ENCODE results near the gene PPP1R36. TPM values are rescaled to one million over a fixed set of nuclear protein-coding genes. Genes with fewer than 3 reads are reported as not detected.

The PPP1R36 gene
- 0.75 and 1.2 TPM in 2 replicates for total RNA-seq

- no peaks in the 10 kb centered on the region for H3K27me3 ChIP-seq (ENCODE audit: control insufficient read depth, insufficient read depth, low read length)
- no peak for DNase-seq (ENCODE audit: low read depth)
- TF ChIP-seq CTCF (IDR thresholded peaks at IDR 0.05; ENCODE audit: insufficient read depth, low read length, poor library complexity, severe bottlenecking) = no peak
- H3K4me3 ChIP-seq (ENCODE audit: low read depth, low read length) = peak within 1 kb of the TSS; percentile 32
- no peaks in the 10 kb centered on the region for H3K36me3 ChIP-seq (ENCODE audit: control insufficient read depth, insufficient read depth, low read length)
These were observed at the start of gene PPP1R36 for GRCh38 chr14:64549791-64550620. PPP1R36 (plus strand) TSS chr14:64549961; CDS start chr14:64549998, 37 bp downstream.

GRCh38 chr14:64500088-64500487, 49.7 kb upstream of the PPP1R36 start:
- no peak for TF ChIP-seq CTCF (IDR thresholded peaks at IDR 0.05; ENCODE audit: insufficient read depth, low read length, poor library complexity, severe bottlenecking)
- Histone ChIP-seq H3K27me3 (ENCODE audit: control insufficient read depth, insufficient read depth, low read length) (no peaks in the 10 kb centered on the region), H3K36me3 (ENCODE audit: control insufficient read depth, insufficient read depth, low read length) (no peaks in the 10 kb centered on the region), H3K4me3 (ENCODE audit: low read depth, low read length) (no peak overlapping the region)
- DNase-seq (ENCODE audit: low read depth) = no peak

GRCh38 chr14:64501411-64502171, 48.2 kb upstream of the PPP1R36 start:
- Histone ChIP-seq H3K36me3 (ENCODE audit: control insufficient read depth, insufficient read depth, low read length) (no peaks in the 10 kb centered on the region), H3K4me3 (ENCODE audit: low read depth, low read length) (no peak overlapping the region), H3K27me3 (ENCODE audit: control insufficient read depth, insufficient read depth, low read length) (no peaks in the 10 kb centered on the region)
- no peak for DNase-seq (ENCODE audit: low read depth)
- TF ChIP-seq CTCF (IDR thresholded peaks at IDR 0.05; ENCODE audit: insufficient read depth, low read length, poor library complexity, severe bottlenecking) = peak; percentile 12

- peak overlapping the region; percentile 63 for H3K4me3 ChIP-seq (ENCODE audit: low read depth, low read length)
- TF ChIP-seq CTCF (IDR thresholded peaks at IDR 0.05; ENCODE audit: insufficient read depth, low read length, poor library complexity, severe bottlenecking) = no peak
- no peaks in the 10 kb centered on the region for H3K36me3 ChIP-seq (ENCODE audit: control insufficient read depth, insufficient read depth, low read length)
- no peak for DNase-seq (ENCODE audit: low read depth)
- H3K27me3 ChIP-seq (ENCODE audit: control insufficient read depth, insufficient read depth, low read length) = no peaks in the 10 kb centered on the region
These were observed 47.3 kb upstream of the PPP1R36 start for GRCh38 chr14:64502456-64502855.

GRCh38 chr14:64502887-64503433, 46.8 kb upstream of the PPP1R36 start:
- no peak for TF ChIP-seq CTCF (IDR thresholded peaks at IDR 0.05; ENCODE audit: insufficient read depth, low read length, poor library complexity, severe bottlenecking)
- H3K36me3 ChIP-seq (ENCODE audit: control insufficient read depth, insufficient read depth, low read length) = no peaks in the 10 kb centered on the region
- no peaks in the 10 kb centered on the region for H3K27me3 ChIP-seq (ENCODE audit: control insufficient read depth, insufficient read depth, low read length)
- peak overlapping the region; percentile 63 for H3K4me3 ChIP-seq (ENCODE audit: low read depth, low read length)
- DNase-seq (ENCODE audit: low read depth) = no peak
